Adrenal gland (tissue), 12 donors: ENCODE measurements around the gene VWA2. TPM values are rescaled to one million over a fixed set of nuclear protein-coding genes. Genes with fewer than 3 reads are reported as not detected.
A peak's percentile ranks its signal among the peaks of the same experiment; 100 is the strongest.

Source experiments
- DNase-seq, 7 donors: peaks; one replicate each; pipeline ENCODE4 v3.0.0-alpha.2; 2019 to 2020
- H3K27ac ChIP-seq, 5 donors: fragments of 200-600 bp; sonication (generic) in 4 of 5; 1 replicate in 3 of 5; 2 replicates in 2 of 5; pipeline versions ENCODE4 v1.5.1 to v1.8.0; 2016 to 2020; ENCODE audit warnings: mild to moderate bottlenecking in 1 of 5
- H3K27me3 ChIP-seq: fragments of 200-600 bp; 2 replicates; pipeline ENCODE4 v1.8.0; 2021
- H3K36me3 ChIP-seq, 2 donors: fragments of 200-600 bp; replicated peaks in 1 of 2; 1 replicate in 1 of 2; 2 replicates in 1 of 2; pipeline versions ENCODE4 v1.5.1 to v1.8.0; 2018 to 2022
- H3K4me1 ChIP-seq, 2 donors: fragments of 200-600 bp; replicated peaks in 1 of 2; 1 replicate in 1 of 2; 2 replicates in 1 of 2; pipeline versions ENCODE4 v1.5.1 to v1.8.0; 2018 to 2021
- H3K4me3 ChIP-seq, 4 donors: fragments of 200-600 bp; sonication (generic) in 3 of 4; one replicate each; pipeline ENCODE4 v1.5.1; 2016 to 2018
- H3K9me3 ChIP-seq, 3 donors: fragments of 200-600 bp; sonication (generic) in 1 of 3; replicated peaks in 1 of 3; 1 replicate in 2 of 3; 2 replicates in 1 of 3; pipeline versions ENCODE4 v1.5.1 to v1.8.0; 2016 to 2021
- CTCF ChIP-seq, 6 experiments: fragments of 450-650 bp in 4 of 6; fragments of 200-600 bp in 2 of 6; sonication (generic) in 1 of 6; IDR thresholded peaks; 1 replicate in 5 of 6; 2 replicates in 1 of 6; pipeline versions ENCODE4 v1.5.1 to v1.8.0; 2016 to 2021; ENCODE audit warnings: antibody characterized with exemption in 6 of 6, mild to moderate bottlenecking in 2 of 6, moderate library complexity in 1 of 6
- POLR2A ChIP-seq, 2 donors: fragments of 450-650 bp; IDR thresholded peaks; one replicate each; pipeline ENCODE4 v1.6.1; 2017; ENCODE audit warnings: antibody characterized with exemption in 2 of 2, mild to moderate bottlenecking in 2 of 2, moderate library complexity in 1 of 2
- WGBS, 4 donors: extraction: QIAGEN DNeasy Blood & Tissue Kit in 2 of 4; methylation state at CpG; one replicate each; pipeline versions ENCODE4 v1.1.5 to v1.1.7; 2013 to 2017; 5-methylcytosine and 5-hydroxymethylcytosine counted together
- intact Hi-C, 2 donors: fragments of 100-400 bp; cut with DNase I; formaldehyde crosslinking; loops; one replicate each; pipeline versions ENCODE4 v1.14.1 to v1.15.0; 2022 to 2023
- polyA plus RNA-seq, 3 donors: library from polyadenylated mRNA; stranded (reverse); fragments of 200-250 nt in 2 of 3; fragments of 350-450 nt in 1 of 3; fragmentation: Illumina TruSeq in 1 of 3; extraction: RNeasy Lipid Tissue Mini Kit (QIAGEN cat#74804) in 1 of 3; gene quantifications; one replicate each; pipeline ENCODE4 v1.2.3, GENCODE V29; 2013 to 2014
- total RNA-seq, 9 donors: library from RNA; depleted of rRNA in 4 of 9; stranded (reverse); fragments of >200 nt in 4 of 9; fragments of 120-200 nt in 1 of 9; fragmentation: NEBNext Ultra II Directional in 1 of 9; extraction: Animal tissue kit (Norgen Biotek cat#: 25700) in 1 of 9; gene quantifications; one replicate each; pipeline versions ENCODE4 v1.1.0 to v1.2.4, GENCODE V29; 2013 to 2023
- donor health status: healthy with polysubstance abuse.
- donor health status: Bipolar disorder and iron deficiency.
- donor health status: DM: yes; HTN: yes; CAD: no.
- donor health status: DM: no; HTN: no; CAD: no.
- donor health status: DM: no; HTN: no; CAD: no.
- donor health status: DM: yes; HTN: yes; CAD: no.

VWA2 gene
- total and polyA plus RNA-seq, 12 donors, result 0.15 TPM; not detected in 11

GRCh38 chr10:114282526-114282925, 43.5 kb downstream of the VWA2 start:
- intact Hi-C loops, result no loop called here
- H3K4me3 ChIP-seq, result no peak overlapping the region
- DNase-seq, result peak in 1 of 7 donors; percentile 3
- H3K27ac ChIP-seq, result no peak overlapping the region
- TF ChIP-seq CTCF (IDR thresholded peaks at IDR 0.05) (no peak), POLR2A (IDR thresholded peaks at IDR 0.05) (no peak)
- peaks cover 7% of the 10 kb centered on the region for H3K27me3 ChIP-seq
- no peaks in the 10 kb centered on the region for H3K36me3 ChIP-seq
- H3K4me1 ChIP-seq, result no peaks in the 10 kb centered on the region
- WGBS, 4 donors, result 90 to 95% (median 93%) methylated on average over 2 of the region's 2 CpGs
- no peaks in the 10 kb centered on the region for H3K9me3 ChIP-seq

- DNase-seq, result peak in 1 of 7 donors; percentile 1
- no peaks in the 10 kb centered on the region for H3K36me3 ChIP-seq
- peaks cover 7% of the 10 kb centered on the region for H3K27me3 ChIP-seq
- WGBS, 4 donors, result 89 to 97% (median 94%) methylated on average over 7 to 10 of the region's 10 CpGs
- no peaks in the 10 kb centered on the region for H3K9me3 ChIP-seq
- H3K27ac ChIP-seq, result no peak overlapping the region
- intact Hi-C loops, result no loop called here
- no peaks in the 10 kb centered on the region for H3K4me1 ChIP-seq
- no peak overlapping the region for H3K4me3 ChIP-seq
- TF ChIP-seq POLR2A (IDR thresholded peaks at IDR 0.05) (no peak), CTCF (IDR thresholded peaks at IDR 0.05) (no peak)
Measured at GRCh38 chr10:114283091-114283490, 44.0 kb downstream of the VWA2 start.

- Histone ChIP-seq H3K9me3 (no peaks in the 10 kb centered on the region), H3K36me3 (no peaks in the 10 kb centered on the region), H3K4me3 (no peak overlapping the region), H3K27me3 (peaks cover 7% of the 10 kb centered on the region), H3K4me1 (no peaks in the 10 kb centered on the region), H3K27ac (no peak overlapping the region)
- WGBS, 4 donors, result 83 to 90% (median 87%) methylated on average over 6 of the region's 6 CpGs
- TF ChIP-seq CTCF (IDR thresholded peaks at IDR 0.05) (no peak), POLR2A (IDR thresholded peaks at IDR 0.05) (no peak)
- intact Hi-C loops, result no loop called here
- no peak for DNase-seq
Measured at GRCh38 chr10:114283535-114284234, 44.6 kb downstream of the VWA2 start.

- WGBS, 4 donors, result 80 to 86% (median 84%) methylated on average over 5 to 13 of the region's 13 CpGs
- Histone ChIP-seq H3K36me3 (no peaks in the 10 kb centered on the region), H3K27ac (no peak overlapping the region), H3K4me1 (no peaks in the 10 kb centered on the region), H3K4me3 (no peak overlapping the region), H3K9me3 (no peaks in the 10 kb centered on the region), H3K27me3 (peaks cover 7% of the 10 kb centered on the region)
- TF ChIP-seq CTCF (IDR thresholded peaks at IDR 0.05), result no peak
- TF ChIP-seq POLR2A (IDR thresholded peaks at IDR 0.05), result no peak
- intact Hi-C loops, result no loop called here
- no peak for DNase-seq
Measured at GRCh38 chr10:114284346-114285071, 45.5 kb downstream of the VWA2 start.
